Dermis blood vessel endothelial cell (primary cell): ENCODE measurements around the gene REXO4. TPM values are rescaled to one million over a fixed set of nuclear protein-coding genes. Genes with fewer than 3 reads are reported as not detected.

Experiments used
- DNase-seq: peaks from one replicate; pipeline ENCODE4 v3.0.0; 2010
- total RNA-seq: library from RNA; depleted of rRNA; stranded (reverse); fragments of >200 nt; gene quantifications from 2 replicates; pipeline ENCODE4 v1.2.3, GENCODE V29; 2014

Gene REXO4
- total RNA-seq, 1 donor from 2014 or later, result 16.2 TPM

- no peak for DNase-seq
Observed at GRCh38 chr9:133362359-133363044, 55.3 kb downstream of the REXO4 start.

GRCh38 chr9:133361507-133362092, 56.2 kb downstream of the REXO4 start:
- no peak for DNase-seq

GRCh38 chr9:133360400-133361393, 57.1 kb downstream of the REXO4 start:
- DNase-seq, result no peak

- peak; percentile 38 for DNase-seq
Observed at GRCh38 chr9:133359399-133360175, 58.2 kb downstream of the REXO4 start.

- no peak for DNase-seq
Observed at GRCh38 chr9:133357656-133358055, 60.2 kb downstream of the REXO4 start.

GRCh38 chr9:133356391-133357091, 61.3 kb downstream of the REXO4 start, which contains the start of the genes SURF1 and SURF2:
SURF1 (minus strand) TSS chr9:133356487; CDS start chr9:133356453, 34 bp downstream.
SURF2 (plus strand) TSS chr9:133356550; CDS start chr9:133356593, 43 bp downstream.
- DNase-seq, result peak; percentile 64

Other genes starting within 250 kb of the REXO4 start
- gene OBP2B, start 208.8 kb downstream of the REXO4 start, total RNA-seq, result not detected in 2 replicates
- gene ABO, start 142.8 kb downstream of the REXO4 start, total RNA-seq, result under 0.01 and 0.51 TPM in 2 replicates
- gene SURF6, start 81.8 kb downstream of the REXO4 start, total RNA-seq, result 13.0 and 15.0 TPM in 2 replicates
- gene MED22, start 69.9 kb downstream of the REXO4 start, total RNA-seq, result 17.7 and 26.6 TPM in 2 replicates
- 1,936 and 2,833 TPM in 2 replicates for gene RPL7A, start 69.8 kb downstream of the REXO4 start, total RNA-seq
- 15.3 and 31.1 TPM in 2 replicates for gene SURF1, start 61.5 kb downstream of the REXO4 start, total RNA-seq
- 11.2 and 11.7 TPM in 2 replicates for gene SURF2, start 61.5 kb downstream of the REXO4 start, total RNA-seq
- gene SURF4, start 42.0 kb downstream of the REXO4 start, total RNA-seq, result 370 and 397 TPM in 2 replicates
- gene STKLD1, start 41.6 kb downstream of the REXO4 start, total RNA-seq, result 0.47 and 1.2 TPM in 2 replicates
- 0.84 and 1.0 TPM in 2 replicates for gene ADAMTS13, start 4.4 kb upstream of the REXO4 start, total RNA-seq
- gene CACFD1, start 42.0 kb upstream of the REXO4 start, total RNA-seq, result 12.8 and 21.4 TPM in 2 replicates
- gene SLC2A6, start 61.1 kb upstream of the REXO4 start, total RNA-seq, result 32.0 and 42.1 TPM in 2 replicates
- gene MYMK, start 106.9 kb upstream of the REXO4 start, total RNA-seq, result not detected in 2 replicates
- gene ADAMTSL2, start 116.7 kb upstream of the REXO4 start, total RNA-seq, result under 0.01 and 0.17 TPM in 2 replicates
- not detected in 2 replicates for gene FAM163B, start 191.4 kb upstream of the REXO4 start, total RNA-seq
- gene DBH, start 218.4 kb upstream of the REXO4 start, total RNA-seq, result not detected in 2 replicates